GM18858 (cell line): Measurements from ENCODE around the gene CHST3.

Source experiments
- ATAC-seq: cut with Tn5 transposase; IDR thresholded peaks from one replicate; pipeline ENCODE4 v1.9.1; 2021; ENCODE audit not compliant: unreplicated experiment

The CHST3 gene

DNA sequence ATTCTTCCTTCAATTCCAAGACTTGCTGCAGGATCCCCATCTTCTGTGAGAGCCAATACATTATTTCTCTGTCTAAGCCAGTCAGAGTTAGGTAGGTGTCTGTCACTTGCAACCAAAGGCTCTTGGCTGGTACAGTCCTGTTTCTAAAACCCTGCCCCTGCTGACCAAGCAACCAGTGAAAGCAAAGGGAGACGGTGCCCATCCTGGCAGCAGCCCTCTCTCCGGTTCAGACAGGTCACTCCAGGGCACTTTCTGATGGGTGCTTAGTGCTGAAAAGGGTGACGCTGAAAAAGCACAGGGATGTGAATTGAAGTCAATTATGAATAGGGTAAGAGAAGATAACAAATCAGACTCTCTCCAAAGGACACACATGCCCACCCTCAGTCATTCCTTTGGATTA, 86.7 kb downstream of the CHST3 start:
- ATAC-seq: no peak

DNA sequence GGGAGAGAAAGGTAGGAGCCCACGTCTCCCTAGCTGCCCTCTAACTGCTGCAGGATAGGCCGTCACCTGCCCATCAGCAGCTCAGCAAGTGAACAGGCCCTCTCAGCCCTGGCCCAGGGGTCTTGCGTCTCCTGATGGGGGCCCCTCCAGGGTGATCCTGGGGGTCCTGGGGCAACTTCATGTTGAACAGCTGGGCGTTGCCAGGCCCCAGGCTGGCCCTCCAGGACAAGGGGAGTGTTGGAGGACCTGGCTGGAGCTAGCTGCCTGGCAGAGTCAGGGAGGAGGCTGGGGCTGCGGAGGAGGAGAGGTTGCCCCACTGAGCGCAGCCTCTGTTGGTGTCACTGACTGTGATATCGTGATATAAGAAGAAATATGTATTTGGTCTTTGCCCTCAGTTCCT, 89.5 kb downstream of the CHST3 start:
- ATAC-seq: no peak

DNA sequence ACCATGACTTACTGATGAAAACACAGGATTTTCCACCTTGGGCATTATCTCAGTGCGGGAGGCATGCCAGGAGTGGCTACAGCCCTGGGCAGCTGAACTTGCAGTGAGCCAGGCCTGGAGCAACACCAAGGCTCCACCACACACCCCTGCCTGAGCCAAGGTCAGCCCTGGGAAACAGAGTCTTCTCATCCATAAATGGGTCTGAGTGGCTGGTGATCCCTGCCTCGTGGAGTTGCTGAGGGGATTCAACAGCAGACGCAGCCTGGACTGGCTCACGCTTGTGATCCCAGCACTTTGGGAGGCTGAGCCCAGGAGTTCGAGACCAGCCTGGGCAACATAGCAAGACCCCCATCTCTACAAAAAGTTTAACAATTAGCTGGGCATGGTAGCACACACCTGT, 91.9 kb downstream of the CHST3 start:
- no peak for ATAC-seq

DNA sequence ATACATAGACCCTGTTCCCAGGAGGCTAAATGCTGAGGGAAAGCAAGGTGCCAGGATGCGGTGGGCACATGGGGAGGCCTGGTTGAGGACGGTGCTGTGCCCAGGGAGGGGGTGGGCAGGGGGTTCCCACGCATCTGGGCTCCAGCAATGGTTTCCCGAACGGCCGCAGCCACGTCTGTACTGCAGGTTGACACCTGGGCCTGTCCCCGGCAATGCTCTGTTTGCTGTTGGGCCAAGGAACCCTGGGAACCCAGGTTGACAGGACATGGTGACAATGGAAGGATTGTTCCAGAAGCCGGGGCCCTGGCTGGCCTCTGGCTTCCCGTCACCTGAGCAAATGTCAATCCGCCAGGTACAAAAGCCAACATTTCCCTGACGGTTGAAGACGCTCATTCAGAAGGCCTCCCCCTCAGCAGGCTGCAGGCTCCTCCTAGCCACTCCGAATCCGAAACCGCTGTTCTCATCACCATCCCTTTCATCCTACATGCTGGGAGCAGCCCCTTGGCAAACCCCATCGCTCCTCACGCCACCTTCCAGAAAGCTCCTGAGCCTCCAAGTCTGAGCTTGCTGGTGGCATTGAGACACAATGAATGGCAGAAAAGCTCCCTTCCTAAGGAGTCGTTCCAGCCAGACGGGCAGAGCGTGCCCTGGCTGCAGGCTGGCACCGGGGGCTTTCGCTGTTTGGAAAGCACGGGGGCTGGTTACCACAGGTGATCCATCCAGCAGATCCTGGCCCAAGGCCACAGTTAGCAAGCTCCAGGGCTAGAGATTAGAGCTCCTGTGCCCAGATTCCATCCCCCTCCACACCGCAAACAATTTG, 92.9 kb downstream of the CHST3 start:
- ATAC-seq: no peak

DNA sequence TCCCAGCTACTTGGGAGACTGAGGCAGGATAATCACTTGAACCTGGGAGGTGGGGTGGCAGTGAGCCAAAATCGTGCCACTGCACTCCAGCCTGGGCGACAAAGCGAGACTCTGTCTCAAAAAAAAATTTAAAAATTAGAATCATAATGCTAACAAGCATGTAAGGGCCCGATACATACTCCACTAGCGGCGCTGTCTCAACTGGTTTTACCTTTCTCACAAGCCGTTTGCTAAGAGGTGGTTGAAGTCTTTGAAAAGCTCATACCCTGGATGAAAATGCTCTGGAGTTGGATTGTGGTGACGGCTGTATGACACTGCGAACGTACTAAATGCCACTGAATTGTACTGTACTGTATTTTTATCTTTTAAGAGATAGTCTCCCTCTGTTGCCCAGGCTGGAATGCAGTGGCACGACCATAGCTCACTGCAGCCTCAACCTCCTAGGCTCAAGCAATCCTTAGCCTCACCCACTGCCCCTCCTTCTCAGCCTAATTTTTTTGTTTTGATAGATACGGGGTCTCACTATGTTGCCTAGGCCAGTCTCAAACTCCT, 94.2 kb downstream of the CHST3 start:
- no peak for ATAC-seq

DNA sequence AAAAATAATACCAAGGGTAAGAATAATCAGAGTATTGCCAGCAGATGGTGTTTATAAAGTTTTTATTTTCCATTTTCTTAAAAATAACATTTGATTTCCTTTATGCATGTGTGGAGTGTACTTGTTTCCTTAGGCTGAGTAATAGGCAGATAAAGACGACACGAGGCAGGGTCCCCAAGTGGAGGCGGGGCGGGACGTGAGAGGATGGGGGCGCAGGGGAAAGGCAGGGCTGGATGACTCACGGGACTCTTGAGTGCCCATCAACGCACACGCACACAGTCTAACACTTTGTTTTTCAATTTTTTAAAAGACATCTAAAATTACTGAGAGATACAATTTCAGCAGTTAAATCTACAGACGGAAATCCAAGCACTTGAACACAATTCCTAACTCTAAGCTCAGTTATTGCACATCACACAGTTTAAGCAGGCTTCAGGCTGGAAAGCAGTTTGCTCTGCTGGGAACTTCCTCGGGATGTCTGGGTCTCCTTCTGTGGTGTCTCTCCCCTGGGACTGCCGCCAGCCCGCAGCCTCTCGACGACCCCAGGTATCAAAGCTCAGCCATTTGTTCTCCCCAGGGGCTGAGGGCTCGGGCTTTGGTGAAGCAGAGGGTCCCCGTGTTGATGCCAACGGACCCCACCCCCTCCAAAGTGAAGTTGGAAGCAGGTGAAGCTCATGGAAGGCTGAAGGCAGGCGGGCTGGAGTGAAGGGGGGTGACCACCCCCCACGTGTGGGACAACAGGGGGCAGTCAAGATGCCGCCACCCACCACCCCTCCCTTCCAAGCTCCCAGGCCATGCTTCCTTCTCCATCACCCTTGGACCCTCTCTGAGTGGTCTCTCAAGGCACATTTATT, 95.0 kb downstream of the CHST3 start:
- no peak for ATAC-seq

DNA sequence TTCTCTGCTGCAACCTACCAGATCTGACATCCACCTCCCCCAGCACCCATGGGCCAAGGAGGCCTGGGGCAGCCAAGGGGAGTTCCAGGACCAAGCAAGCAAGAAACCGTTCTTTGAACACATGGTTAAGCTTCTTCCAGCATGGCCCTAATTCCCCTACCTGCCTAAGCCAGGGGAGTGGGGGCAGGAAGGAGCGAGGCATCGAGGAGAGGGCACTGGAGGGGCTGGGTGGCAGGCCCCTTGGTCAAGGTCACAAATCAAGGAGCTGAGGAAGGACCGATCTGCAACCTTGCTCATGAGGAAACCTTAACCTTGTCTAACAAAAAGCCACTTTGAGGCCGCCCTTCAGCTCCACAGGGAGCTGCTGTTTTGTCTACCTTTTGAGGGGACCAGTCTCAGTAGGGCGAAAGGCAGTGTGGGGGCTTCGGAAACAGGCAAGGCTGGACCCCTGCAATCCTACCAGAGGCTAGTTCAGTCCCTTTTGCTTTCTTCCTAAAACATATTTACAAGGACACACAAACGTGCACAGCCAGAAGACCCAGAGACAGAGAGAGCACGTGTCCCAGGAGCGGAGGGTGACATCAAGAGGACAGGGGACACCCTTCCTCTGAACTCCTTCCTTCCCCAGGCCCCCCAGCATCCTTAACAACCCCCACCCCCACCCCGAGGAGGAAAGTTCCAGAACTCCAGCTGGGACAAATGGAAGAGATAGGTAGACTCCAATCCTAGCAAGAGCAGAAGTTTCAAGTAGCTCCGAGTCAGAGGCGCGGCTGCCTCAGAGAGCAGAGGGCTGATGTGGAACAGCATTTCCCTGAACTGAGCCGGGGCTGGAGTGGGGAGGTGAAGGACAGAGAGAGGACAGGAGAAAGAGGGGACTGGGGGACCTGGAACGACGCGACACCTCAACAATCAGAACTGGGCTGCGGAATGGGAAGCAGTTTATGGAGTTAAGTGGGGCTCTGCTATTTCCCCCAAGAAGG, 95.9 kb downstream of the CHST3 start:
- ATAC-seq: no peak

DNA sequence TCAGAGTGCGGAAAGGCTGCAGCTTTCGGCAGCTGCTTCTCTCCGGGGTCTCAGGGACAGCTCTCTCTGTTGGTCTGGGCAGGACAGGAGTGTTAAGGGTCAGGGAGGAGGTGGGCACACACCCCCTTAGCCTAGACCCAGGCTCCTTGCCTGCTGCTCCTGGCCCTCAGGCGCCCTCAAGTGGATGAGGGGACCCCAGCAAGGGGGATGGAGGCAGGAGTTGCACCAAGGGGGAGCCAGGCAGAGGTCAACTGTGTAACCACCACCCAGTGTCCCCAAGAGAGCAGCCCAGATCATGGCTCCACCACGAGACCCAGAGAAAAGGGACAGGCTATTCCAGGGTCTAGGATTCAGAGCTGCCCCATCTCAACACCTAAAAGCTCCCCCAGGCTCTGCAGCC, 97.3 kb downstream of the CHST3 start:
- no peak for ATAC-seq

DNA sequence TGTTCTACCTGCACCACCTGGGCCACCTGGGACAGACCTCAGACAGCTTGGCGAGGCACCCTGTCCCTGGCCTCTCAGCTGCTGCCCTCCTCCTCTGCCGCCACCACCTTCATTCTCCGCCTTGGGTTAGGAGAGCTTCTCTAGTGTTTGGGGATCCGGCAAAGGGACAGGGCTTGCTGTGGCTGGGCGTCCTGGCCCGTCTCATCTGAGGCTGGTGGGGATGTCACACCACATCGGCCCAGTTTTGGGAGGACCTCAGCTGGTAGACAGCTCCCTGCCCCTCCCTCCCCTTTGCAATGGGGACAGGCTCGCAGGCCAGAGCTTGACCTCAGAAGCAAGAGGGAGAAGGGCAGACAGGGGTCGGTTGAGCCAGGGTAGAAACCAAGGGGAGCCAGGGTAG, 97.7 kb downstream of the CHST3 start:
- no peak for ATAC-seq

DNA sequence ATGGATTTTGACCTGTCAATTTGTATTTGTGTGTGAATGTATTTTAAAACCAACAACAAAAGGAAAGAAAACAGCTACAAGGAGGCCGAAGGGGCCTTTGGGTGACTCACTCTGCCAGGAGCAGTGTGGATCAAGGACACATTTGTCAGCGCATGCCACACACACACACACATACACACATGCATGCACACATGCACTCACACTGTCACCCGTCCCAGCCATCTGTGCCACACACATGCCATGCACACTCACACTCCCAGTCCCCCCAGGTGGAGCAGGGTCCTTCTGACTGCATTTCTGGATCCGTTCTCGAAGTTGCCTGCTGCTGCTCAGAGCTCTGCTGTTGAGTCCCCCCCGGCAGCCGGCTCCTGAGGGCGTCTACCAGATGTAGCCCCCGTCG, 98.2 kb downstream of the CHST3 start:
- no peak for ATAC-seq
